ENCODE measurements around the gene GON4L.
"Not testable (repeated sequence)": the region's sequence is repeated elsewhere in the genome, so short reads cannot be mapped to it uniquely, and the experiment has no call there.

The GON4L gene

GRCh38 chr1:155856257-155856974 lies 598 bp downstream of the GON4L start:
- H3K27ac ChIP-seq: peak overlapping the region; percentile 73
- no peak for TF ChIP-seq CTCF (conservative IDR thresholded peaks at IDR 0.05)

- no peak for TF ChIP-seq CTCF (conservative IDR thresholded peaks at IDR 0.05)
- no peak overlapping the region for H3K27ac ChIP-seq
Measured at GRCh38 chr1:155850345-155850744, 6.7 kb downstream of the GON4L start.

- H3K27ac ChIP-seq: no peak overlapping the region
- TF ChIP-seq CTCF (conservative IDR thresholded peaks at IDR 0.05): no peak
Measured at GRCh38 chr1:155847823-155848529, 9.0 kb downstream of the GON4L start.

- no peak overlapping the region for H3K27ac ChIP-seq
- TF ChIP-seq CTCF (conservative IDR thresholded peaks at IDR 0.05): no peak
Measured at GRCh38 chr1:155844860-155845421, 12.1 kb downstream of the GON4L start.

GRCh38 chr1:155840386-155840785 lies 16.6 kb downstream of the GON4L start:
- TF ChIP-seq CTCF (conservative IDR thresholded peaks at IDR 0.05): no peak
- no peak overlapping the region for H3K27ac ChIP-seq

- no peak for TF ChIP-seq CTCF (conservative IDR thresholded peaks at IDR 0.05)
- H3K27ac ChIP-seq: no peak overlapping the region
Measured at GRCh38 chr1:155835548-155835947, 21.5 kb downstream of the GON4L start.

- H3K27ac ChIP-seq: not testable (repeated sequence)
Measured at GRCh38 chr1:155834927-155835399, 22.1 kb downstream of the GON4L start.
